Gastrocnemius medialis (tissue), 4 donors: Measurements from ENCODE around the gene CASP14.

Experiments used
- CTCF ChIP-seq, 5 experiments: fragments of 450-650 bp in 3 of 5; fragments of 200-600 bp in 2 of 5; sonication (generic) in 2 of 5; IDR thresholded peaks in 4 of 5; conservative IDR thresholded peaks in 1 of 5; 1 replicate in 4 of 5; 2 replicates in 1 of 5; pipeline ENCODE4 v1.5.1; 2016 to 2019; ENCODE audit warnings: antibody characterized with exemption in 5 of 5, mild to moderate bottlenecking in 3 of 5, moderate library complexity in 3 of 5
- POLR2A ChIP-seq, 2 donors: fragments of 450-650 bp; IDR thresholded peaks; one replicate each; pipeline ENCODE4 v1.6.1; 2017; ENCODE audit warnings: antibody characterized with exemption in 2 of 2, mild to moderate bottlenecking in 2 of 2, moderate library complexity in 2 of 2

GRCh38 chr19:15087182-15087581 lies 37.9 kb downstream of the CASP14 start:
- TF ChIP-seq POLR2A (IDR thresholded peaks at IDR 0.05) (no peak), CTCF (IDR thresholded peaks at IDR 0.05 in 4 of 5, conservative IDR thresholded peaks at IDR 0.05 in 1 of 5) (no peak)
